ENCODE data around the gene WWOX. TPM values are rescaled to one million over a fixed set of nuclear protein-coding genes. Genes with fewer than 3 reads are reported as not detected.

WWOX gene
- total RNA-seq, 1 donor from 2014 or later: 8.9 TPM

- no peaks in the 10 kb centered on the region for H3K4me1 ChIP-seq
- intact Hi-C loops (cut with micrococcal nuclease): no loop called here
- H3K9me3 ChIP-seq (replicated peaks): no peaks in the 10 kb centered on the region
- no peak for TF ChIP-seq CTCF (IDR thresholded peaks at IDR 0.05; ENCODE audit: borderline replicate concordance)
- H3K4me3 ChIP-seq: no peak overlapping the region
- no peaks in the 10 kb centered on the region for H3K36me3 ChIP-seq
- no peak overlapping the region for H3K27ac ChIP-seq (replicated peaks)
- no peak for DNase-seq
- H3K27me3 ChIP-seq (ENCODE audit: low read depth): no peaks in the 10 kb centered on the region
Observed at GRCh38 chr16:78289844-78290277, 190.4 kb downstream of the WWOX start.

- Histone ChIP-seq H3K4me3 (no peak overlapping the region), H3K27me3 (ENCODE audit: low read depth) (no peaks in the 10 kb centered on the region), H3K4me1 (no peaks in the 10 kb centered on the region), H3K36me3 (no peaks in the 10 kb centered on the region), H3K9me3 (replicated peaks) (no peaks in the 10 kb centered on the region), H3K27ac (replicated peaks) (no peak overlapping the region)
- intact Hi-C loops (cut with micrococcal nuclease): no loop called here
- no peak for TF ChIP-seq CTCF (IDR thresholded peaks at IDR 0.05; ENCODE audit: borderline replicate concordance)
- no peak for DNase-seq
Observed at GRCh38 chr16:78290395-78290794, 190.9 kb downstream of the WWOX start.

GRCh38 chr16:78290872-78291591 lies 191.6 kb downstream of the WWOX start:
- TF ChIP-seq CTCF (IDR thresholded peaks at IDR 0.05; ENCODE audit: borderline replicate concordance): no peak
- H3K36me3 ChIP-seq: no peaks in the 10 kb centered on the region
- no peaks in the 10 kb centered on the region for H3K4me1 ChIP-seq
- no peaks in the 10 kb centered on the region for H3K27me3 ChIP-seq (ENCODE audit: low read depth)
- intact Hi-C loops (cut with micrococcal nuclease): no loop called here
- no peaks in the 10 kb centered on the region for H3K9me3 ChIP-seq (replicated peaks)
- no peak overlapping the region for H3K4me3 ChIP-seq
- H3K27ac ChIP-seq (replicated peaks): no peak overlapping the region
- no peak for DNase-seq

- H3K27ac ChIP-seq (replicated peaks): no peak overlapping the region
- no peaks in the 10 kb centered on the region for H3K9me3 ChIP-seq (replicated peaks)
- DNase-seq: peak; percentile 24
- no peaks in the 10 kb centered on the region for H3K27me3 ChIP-seq (ENCODE audit: low read depth)
- no peaks in the 10 kb centered on the region for H3K36me3 ChIP-seq
- H3K4me1 ChIP-seq: no peaks in the 10 kb centered on the region
- H3K4me3 ChIP-seq: no peak overlapping the region
- intact Hi-C loops (cut with micrococcal nuclease): no loop called here
- TF ChIP-seq CTCF (IDR thresholded peaks at IDR 0.05; ENCODE audit: borderline replicate concordance): no peak
Observed at GRCh38 chr16:78291604-78292003, 192.2 kb downstream of the WWOX start.

DNA sequence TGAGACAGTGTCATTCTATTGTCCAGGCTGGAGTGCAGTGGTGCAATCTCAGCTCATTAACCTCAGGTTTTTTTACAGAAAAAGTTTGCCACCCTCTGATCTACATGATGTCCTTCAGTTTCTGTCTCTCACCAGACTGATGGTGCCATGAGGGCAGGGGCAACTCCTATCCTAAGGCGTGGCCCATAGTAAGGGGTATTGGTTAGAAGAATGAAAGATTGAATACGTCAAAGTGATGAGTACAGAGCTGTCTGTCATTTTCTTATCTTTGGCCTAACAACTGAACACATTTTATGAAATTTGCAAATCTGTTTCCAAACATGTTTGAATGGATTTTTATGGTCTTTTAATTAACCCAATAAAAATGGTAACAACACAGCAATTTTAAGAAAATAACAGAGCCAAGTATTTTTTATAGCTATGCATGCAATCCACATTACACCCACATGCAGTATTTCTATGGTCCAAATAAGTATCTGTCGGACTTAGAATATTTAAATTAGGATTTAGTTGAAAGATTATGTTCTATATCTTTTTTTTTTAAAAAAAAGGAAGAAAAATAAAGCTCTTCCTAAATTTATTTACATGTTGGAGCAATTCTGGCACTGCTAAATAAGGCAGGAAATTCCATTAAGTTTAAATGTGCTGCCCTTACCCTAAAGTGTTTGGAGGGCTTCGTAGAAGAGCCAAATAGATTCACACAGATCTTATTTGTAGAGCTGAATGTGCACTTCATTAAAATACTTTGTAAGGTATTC lies 192.8 kb downstream of the WWOX start:
- H3K36me3 ChIP-seq: no peaks in the 10 kb centered on the region
- intact Hi-C loops (cut with micrococcal nuclease): no loop called here
- no peak for DNase-seq
- H3K9me3 ChIP-seq (replicated peaks): no peaks in the 10 kb centered on the region
- no peak for TF ChIP-seq CTCF (IDR thresholded peaks at IDR 0.05; ENCODE audit: borderline replicate concordance)
- no peak overlapping the region for H3K27ac ChIP-seq (replicated peaks)
- no peaks in the 10 kb centered on the region for H3K27me3 ChIP-seq (ENCODE audit: low read depth)
- H3K4me3 ChIP-seq: no peak overlapping the region
- H3K4me1 ChIP-seq: no peaks in the 10 kb centered on the region

All from left ventricle myocardium inferior (tissue), 1 donor.